Hepatocyte (in vitro differentiated cells): Measurements from ENCODE around the gene MYEOV. TPM values are rescaled to one million over a fixed set of nuclear protein-coding genes. Genes with fewer than 3 reads are reported as not detected.

Source experiments
- DNase-seq: peaks from one replicate; pipeline ENCODE4 v3.0.0-alpha.2; 2016; ENCODE audit warnings: low spot score
- H2AFZ ChIP-seq: fragments of 200-600 bp; sonication (generic); 2 replicates; pipeline ENCODE4 v1.6.0; 2016; ENCODE audit warnings: antibody characterized with exemption, mild to moderate bottlenecking
- H3K27ac ChIP-seq: fragments of 200-600 bp; sonication (generic); 2 replicates; pipeline ENCODE4 v1.5.1; 2016; ENCODE audit warnings: mild to moderate bottlenecking
- H3K27me3 ChIP-seq: fragments of 200-600 bp; sonication (generic); 2 replicates; pipeline ENCODE4 v1.6.1; 2016
- H3K36me3 ChIP-seq: fragments of 200-600 bp; sonication (generic); replicated peaks from 2 replicates; pipeline ENCODE4 v1.5.1; 2016; ENCODE audit warnings: low read depth; ENCODE audit not compliant: insufficient read depth
- H3K4me1 ChIP-seq: fragments of 200-600 bp; sonication (generic); 2 replicates; pipeline ENCODE4 v1.5.1; 2016; ENCODE audit warnings: mild to moderate bottlenecking, moderate library complexity; ENCODE audit not compliant: insufficient read depth
- H3K4me2 ChIP-seq: fragments of 200-600 bp; sonication (generic); 2 replicates; pipeline ENCODE4 v1.6.0; 2016
- H3K4me3 ChIP-seq: fragments of 200-600 bp; sonication (generic); 2 replicates; pipeline ENCODE4 v1.5.1; 2016; ENCODE audit warnings: mild to moderate bottlenecking
- H3K79me2 ChIP-seq: fragments of 200-600 bp; sonication (generic); 2 replicates; pipeline ENCODE4 v1.6.0; 2017; ENCODE audit warnings: mild to moderate bottlenecking
- H3K9me2 ChIP-seq: fragments of 200-600 bp; sonication (generic); replicated peaks from 2 replicates; pipeline ENCODE4 v1.6.0; 2017; ENCODE audit warnings: mild to moderate bottlenecking; ENCODE audit not compliant: insufficient read depth
- H3K9me3 ChIP-seq: fragments of 200-600 bp; sonication (generic); 2 replicates; pipeline ENCODE4 v1.5.1; 2016; ENCODE audit warnings: low read depth, mild to moderate bottlenecking
- H4K20me1 ChIP-seq: fragments of 200-600 bp; sonication (generic); 2 replicates; pipeline ENCODE4 v1.6.0; 2016; ENCODE audit warnings: mild to moderate bottlenecking; ENCODE audit not compliant: insufficient read depth, poor library complexity, severe bottlenecking
- CTCF ChIP-seq: fragments of 200-600 bp; sonication (generic); IDR thresholded peaks from 2 replicates; pipeline ENCODE4 v1.5.1; 2016; ENCODE audit warnings: antibody characterized with exemption, mild to moderate bottlenecking; ENCODE audit not compliant: poor library complexity
- EZH2 ChIP-seq: fragments of 200-600 bp; sonication (generic); IDR thresholded peaks from 2 replicates; pipeline ENCODE4 v1.6.1; 2016; ENCODE audit warnings: antibody characterized with exemption, mild to moderate bottlenecking, borderline replicate concordance
- EZH2phosphoT487 ChIP-seq: fragments of 200-600 bp; sonication (generic); IDR thresholded peaks from one replicate; pipeline ENCODE4 v1.6.1; 2018; ENCODE audit warnings: antibody characterized with exemption, mild to moderate bottlenecking, low read depth, moderate library complexity; ENCODE audit not compliant: unreplicated experiment, severe bottlenecking
- WGBS: methylation state at CpG from one replicate; pipeline ENCODE4 v1.1.6; 2016; ENCODE audit warnings: low lambda C conversion rate; ENCODE audit errors: missing lambda C conversion rate; 5-methylcytosine and 5-hydroxymethylcytosine counted together
- polyA plus RNA-seq: library from polyadenylated mRNA; unstranded; fragments of >200 nt; fragmentation: Nextera tagmentation; extraction: Ambion mirVana; gene quantifications from 2 replicates; pipeline ENCODE4 v1.2.1, GENCODE V29; 2016
- total RNA-seq: library from RNA; depleted of rRNA; stranded (reverse); fragments of >200 nt; gene quantifications from 2 replicates; pipeline ENCODE4 v1.2.3, GENCODE V29; 2014

MYEOV gene
- total and polyA plus RNA-seq, 2 experiments from 2014 or later: not detected

GRCh38 chr11:69300120-69301060, 6.4 kb downstream of the MYEOV start:
- H4K20me1 ChIP-seq: no peaks in the 10 kb centered on the region
- no peak for TF ChIP-seq CTCF
- no peak for TF ChIP-seq EZH2phosphoT487
- no peak for TF ChIP-seq EZH2
- no peaks in the 10 kb centered on the region for H3K79me2 ChIP-seq
- peaks cover 30% of the 10 kb centered on the region for H3K4me1 ChIP-seq
- no peak overlapping the region for H3K4me2 ChIP-seq
- no peak overlapping the region for H3K4me3 ChIP-seq
- no peaks in the 10 kb centered on the region for H3K27me3 ChIP-seq
- H2AFZ ChIP-seq: no peak overlapping the region
- H3K9me2 ChIP-seq: no peaks in the 10 kb centered on the region
- no peak for DNase-seq
- no peaks in the 10 kb centered on the region for H3K9me3 ChIP-seq
- no peak overlapping the region for H3K27ac ChIP-seq
- H3K36me3 ChIP-seq: no peaks in the 10 kb centered on the region
- WGBS: 78% methylated on average over 11 of the region's 11 CpGs

DNA sequence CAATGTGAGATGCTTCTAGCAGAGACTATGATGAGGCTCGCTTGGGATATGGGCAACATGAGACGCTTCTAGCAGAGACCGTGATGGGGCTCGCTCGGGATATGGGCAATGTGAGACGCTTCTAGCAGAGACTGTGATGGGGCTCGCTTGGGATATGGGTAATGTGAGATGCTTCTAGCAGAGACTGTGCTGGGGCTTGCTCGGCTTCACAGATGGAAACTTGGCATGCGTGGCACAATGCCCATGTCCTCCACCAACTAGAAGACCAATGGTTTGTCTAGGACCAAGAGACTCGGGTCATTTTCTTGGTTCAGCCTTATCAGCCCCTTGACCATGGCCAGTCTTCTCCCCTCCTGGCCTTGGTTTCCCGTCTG, 7.1 kb downstream of the MYEOV start:
- H3K4me1 ChIP-seq: peaks cover 30% of the 10 kb centered on the region
- H3K79me2 ChIP-seq: no peaks in the 10 kb centered on the region
- no peak overlapping the region for H2AFZ ChIP-seq
- H3K9me3 ChIP-seq: no peaks in the 10 kb centered on the region
- H3K27me3 ChIP-seq: no peaks in the 10 kb centered on the region
- WGBS: 96% methylated on average over 11 of the region's 11 CpGs
- no peaks in the 10 kb centered on the region for H4K20me1 ChIP-seq
- no peak overlapping the region for H3K27ac ChIP-seq
- H3K4me2 ChIP-seq: no peak overlapping the region
- no peak overlapping the region for H3K4me3 ChIP-seq
- DNase-seq: no peak
- no peaks in the 10 kb centered on the region for H3K36me3 ChIP-seq
- H3K9me2 ChIP-seq: no peaks in the 10 kb centered on the region
- TF ChIP-seq EZH2: no peak
- no peak for TF ChIP-seq EZH2phosphoT487
- no peak for TF ChIP-seq CTCF

- Histone ChIP-seq H3K4me1 (peaks cover 28% of the 10 kb centered on the region), H3K27ac (no peak overlapping the region), H3K36me3 (no peaks in the 10 kb centered on the region), H2AFZ (no peak overlapping the region), H3K4me3 (no peak overlapping the region), H3K9me2 (no peaks in the 10 kb centered on the region), H3K27me3 (no peaks in the 10 kb centered on the region), H4K20me1 (no peaks in the 10 kb centered on the region), H3K9me3 (no peaks in the 10 kb centered on the region), H3K4me2 (no peak overlapping the region), H3K79me2 (no peaks in the 10 kb centered on the region)
- peak; percentile 47 for DNase-seq
- TF ChIP-seq EZH2phosphoT487 (no peak), EZH2 (no peak), CTCF (no peak)
- WGBS: 88% methylated on average over 13 of the region's 13 CpGs
Observed at GRCh38 chr11:69301455-69302401, 7.8 kb downstream of the MYEOV start.
